ENCODE measurements around the gene TSSK2.

The TSSK2 gene

GRCh38 chr22:19143967-19144400 is 12.9 kb downstream of the TSSK2 start:
- no peaks in the 10 kb centered on the region for H3K9me3 ChIP-seq (ENCODE audit: severe bottlenecking)
- H3K4me3 ChIP-seq (ENCODE audit: severe bottlenecking), result peak overlapping the region; percentile 67
- DNase-seq (ENCODE audit: low spot score) (no peak), ATAC-seq (ENCODE audit: low read depth) (no peak)
- H3K36me3 ChIP-seq (ENCODE audit: low read depth), result peaks cover 36% of the 10 kb centered on the region
- no peak for TF ChIP-seq CTCF (IDR thresholded peaks at IDR 0.05; ENCODE audit: poor library complexity, severe bottlenecking)
- peaks cover 14% of the 10 kb centered on the region for H3K27me3 ChIP-seq (ENCODE audit: insufficient read depth, poor library complexity, severe bottlenecking)
- no peak overlapping the region for H3K27ac ChIP-seq (ENCODE audit: poor library complexity, severe bottlenecking)
- peaks cover 3% of the 10 kb centered on the region for H3K4me1 ChIP-seq (ENCODE audit: insufficient read depth, poor library complexity, severe bottlenecking)

GRCh38 chr22:19146215-19146968 is 15.3 kb downstream of the TSSK2 start:
- no peak overlapping the region for H3K27ac ChIP-seq (ENCODE audit: poor library complexity, severe bottlenecking)
- DNase-seq (ENCODE audit: low spot score) (no peak), ATAC-seq (ENCODE audit: low read depth) (no peak)
- peaks cover 3% of the 10 kb centered on the region for H3K4me1 ChIP-seq (ENCODE audit: insufficient read depth, poor library complexity, severe bottlenecking)
- H3K27me3 ChIP-seq (ENCODE audit: insufficient read depth, poor library complexity, severe bottlenecking), result peaks cover 31% of the 10 kb centered on the region
- peaks cover 14% of the 10 kb centered on the region for H3K36me3 ChIP-seq (ENCODE audit: low read depth)
- no peak overlapping the region for H3K4me3 ChIP-seq (ENCODE audit: severe bottlenecking)
- TF ChIP-seq CTCF (IDR thresholded peaks at IDR 0.05; ENCODE audit: poor library complexity, severe bottlenecking), result no peak
- no peaks in the 10 kb centered on the region for H3K9me3 ChIP-seq (ENCODE audit: severe bottlenecking)

GRCh38 chr22:19147195-19147780 is 16.2 kb downstream of the TSSK2 start:
- no peak for DNase-seq (ENCODE audit: low spot score)
- no peak overlapping the region for H3K4me3 ChIP-seq (ENCODE audit: severe bottlenecking)
- peaks cover 3% of the 10 kb centered on the region for H3K4me1 ChIP-seq (ENCODE audit: insufficient read depth, poor library complexity, severe bottlenecking)
- ATAC-seq (ENCODE audit: low read depth), result no peak
- TF ChIP-seq CTCF (IDR thresholded peaks at IDR 0.05; ENCODE audit: poor library complexity, severe bottlenecking), result no peak
- H3K27me3 ChIP-seq (ENCODE audit: insufficient read depth, poor library complexity, severe bottlenecking), result peaks cover 40% of the 10 kb centered on the region
- H3K9me3 ChIP-seq (ENCODE audit: severe bottlenecking), result no peaks in the 10 kb centered on the region
- peaks cover 5% of the 10 kb centered on the region for H3K36me3 ChIP-seq (ENCODE audit: low read depth)
- no peak overlapping the region for H3K27ac ChIP-seq (ENCODE audit: poor library complexity, severe bottlenecking)

GRCh38 chr22:19148417-19149046 is 17.4 kb downstream of the TSSK2 start:
- Histone ChIP-seq H3K9me3 (ENCODE audit: severe bottlenecking) (no peaks in the 10 kb centered on the region), H3K27ac (ENCODE audit: poor library complexity, severe bottlenecking) (no peak overlapping the region), H3K4me1 (ENCODE audit: insufficient read depth, poor library complexity, severe bottlenecking) (peaks cover 3% of the 10 kb centered on the region), H3K27me3 (ENCODE audit: insufficient read depth, poor library complexity, severe bottlenecking) (peaks cover 41% of the 10 kb centered on the region), H3K36me3 (ENCODE audit: low read depth) (no peaks in the 10 kb centered on the region), H3K4me3 (ENCODE audit: severe bottlenecking) (no peak overlapping the region)
- TF ChIP-seq CTCF (IDR thresholded peaks at IDR 0.05; ENCODE audit: poor library complexity, severe bottlenecking), result no peak
- DNase-seq (ENCODE audit: low spot score), result no peak
- ATAC-seq (ENCODE audit: low read depth), result no peak
